ENCODE results near the gene CAD. TPM values are rescaled to one million over a fixed set of nuclear protein-coding genes. Genes with fewer than 3 reads are reported as not detected.
A peak's percentile ranks its signal among the peaks of the same experiment; 100 is the strongest.

CAD gene
- total and polyA plus RNA-seq, 10 of the 15 experiments (the other 5 are each of a cell fraction or from before 2014, with no cell fraction given): 7.6 to 119 (median 50.7) TPM

DNA sequence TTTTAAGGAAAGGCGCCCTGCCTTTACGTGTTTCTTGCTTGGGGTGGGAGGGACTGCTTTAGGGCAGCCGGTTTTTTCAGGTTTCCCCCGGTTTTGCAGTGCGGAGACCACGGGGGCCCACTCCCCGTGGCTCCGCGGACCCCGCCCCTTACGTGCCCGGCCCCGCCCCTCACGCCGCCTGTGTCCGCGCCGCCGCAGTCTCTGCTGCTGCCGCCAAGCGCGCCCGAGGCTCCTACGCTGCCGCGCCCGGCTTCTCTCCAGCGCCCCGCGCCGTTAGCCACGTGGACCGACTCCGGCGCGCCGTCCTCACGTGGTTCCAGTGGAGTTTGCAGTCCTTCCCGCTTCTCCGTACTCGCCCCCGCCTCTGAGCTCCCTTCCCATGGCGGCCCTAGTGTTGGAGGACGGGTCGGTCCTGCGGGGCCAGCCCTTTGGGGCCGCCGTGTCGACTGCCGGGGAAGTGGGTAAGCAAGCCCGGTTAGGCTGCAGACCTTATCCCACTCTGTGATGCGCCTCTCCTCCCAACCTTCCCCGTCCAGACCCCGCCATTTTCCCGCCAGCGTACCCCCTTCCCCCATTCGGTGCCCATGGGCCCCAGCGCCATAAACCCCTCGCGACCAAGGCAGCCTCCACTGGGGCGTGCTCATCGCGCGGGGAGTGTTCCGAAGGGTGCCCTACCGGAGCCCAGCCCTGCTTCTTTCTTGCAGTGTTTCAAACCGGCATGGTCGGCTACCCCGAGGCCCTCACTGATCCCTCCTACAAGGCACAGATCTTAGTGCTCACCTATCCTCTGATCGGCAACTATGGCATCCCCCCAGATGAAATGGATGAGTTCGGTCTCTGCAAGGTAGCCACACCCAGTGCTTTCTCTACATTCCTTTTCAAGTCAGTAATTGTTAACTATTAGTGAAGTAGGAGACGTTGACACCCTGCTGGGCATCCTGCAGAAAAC is at the start of gene CAD (continued):
- TF ChIP-seq, protein P1, sequence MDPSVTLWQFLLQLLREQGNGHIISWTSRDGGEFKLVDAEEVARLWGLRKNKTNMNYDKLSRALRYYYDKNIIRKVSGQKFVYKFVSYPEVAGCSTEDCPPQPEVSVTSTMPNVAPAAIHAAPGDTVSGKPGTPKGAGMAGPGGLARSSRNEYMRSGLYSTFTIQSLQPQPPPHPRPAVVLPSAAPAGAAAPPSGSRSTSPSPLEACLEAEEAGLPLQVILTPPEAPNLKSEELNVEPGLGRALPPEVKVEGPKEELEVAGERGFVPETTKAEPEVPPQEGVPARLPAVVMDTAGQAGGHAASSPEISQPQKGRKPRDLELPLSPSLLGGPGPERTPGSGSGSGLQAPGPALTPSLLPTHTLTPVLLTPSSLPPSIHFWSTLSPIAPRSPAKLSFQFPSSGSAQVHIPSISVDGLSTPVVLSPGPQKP (IDR thresholded peaks at IDR 0.05; ENCODE audit: low read depth, low read length): no peak
- peak; percentile 91 for TF ChIP-seq POLR2A (IDR thresholded peaks at IDR 0.05; ENCODE audit: low read depth, low read length)
- TF ChIP-seq NR2C2 (IDR thresholded peaks at IDR 0.05; ENCODE audit: borderline replicate concordance, control insufficient read depth, insufficient read length, low read depth): no peak
- no peak for TF ChIP-seq HDAC2 (IDR thresholded peaks at IDR 0.05)
- peak; percentile 86 for TF ChIP-seq MYC (IDR thresholded peaks at IDR 0.05; ENCODE audit: insufficient read depth, insufficient read length, insufficient replicate concordance, low read length, severe bottlenecking)
- TF ChIP-seq NR2F1 (conservative IDR thresholded peaks at IDR 0.05): 0 out of 2 replicates have a peak, but pooled peaks have one; percentile 20
- TF ChIP-seq SP1 (IDR thresholded peaks at IDR 0.05; ENCODE audit: low read depth, low read length): peak; percentile 40
- no peak for TF ChIP-seq NFXL1 (IDR thresholded peaks at IDR 0.05; ENCODE audit: borderline replicate concordance)
- 0 out of 4 replicates have a peak, but pooled peaks of 1 of the 2 experiments have one; percentile 1 for TF ChIP-seq SRF (IDR thresholded peaks at IDR 0.05; ENCODE audit: low read depth in 2 of 2, low read length in 2 of 2)
- TF ChIP-seq SIX5 (IDR thresholded peaks at IDR 0.05; ENCODE audit: low read depth, low read length, severe bottlenecking): peak; percentile 7
- TF ChIP-seq MXI1 (IDR thresholded peaks at IDR 0.05; ENCODE audit: low read depth, low read length): peak; percentile 99
- no peak; the same call in 1 of the 2 replicates for TF ChIP-seq CHD1 (IDR thresholded peaks at IDR 0.05; ENCODE audit: low read depth, low read length)
- TF ChIP-seq, protein P2, sequence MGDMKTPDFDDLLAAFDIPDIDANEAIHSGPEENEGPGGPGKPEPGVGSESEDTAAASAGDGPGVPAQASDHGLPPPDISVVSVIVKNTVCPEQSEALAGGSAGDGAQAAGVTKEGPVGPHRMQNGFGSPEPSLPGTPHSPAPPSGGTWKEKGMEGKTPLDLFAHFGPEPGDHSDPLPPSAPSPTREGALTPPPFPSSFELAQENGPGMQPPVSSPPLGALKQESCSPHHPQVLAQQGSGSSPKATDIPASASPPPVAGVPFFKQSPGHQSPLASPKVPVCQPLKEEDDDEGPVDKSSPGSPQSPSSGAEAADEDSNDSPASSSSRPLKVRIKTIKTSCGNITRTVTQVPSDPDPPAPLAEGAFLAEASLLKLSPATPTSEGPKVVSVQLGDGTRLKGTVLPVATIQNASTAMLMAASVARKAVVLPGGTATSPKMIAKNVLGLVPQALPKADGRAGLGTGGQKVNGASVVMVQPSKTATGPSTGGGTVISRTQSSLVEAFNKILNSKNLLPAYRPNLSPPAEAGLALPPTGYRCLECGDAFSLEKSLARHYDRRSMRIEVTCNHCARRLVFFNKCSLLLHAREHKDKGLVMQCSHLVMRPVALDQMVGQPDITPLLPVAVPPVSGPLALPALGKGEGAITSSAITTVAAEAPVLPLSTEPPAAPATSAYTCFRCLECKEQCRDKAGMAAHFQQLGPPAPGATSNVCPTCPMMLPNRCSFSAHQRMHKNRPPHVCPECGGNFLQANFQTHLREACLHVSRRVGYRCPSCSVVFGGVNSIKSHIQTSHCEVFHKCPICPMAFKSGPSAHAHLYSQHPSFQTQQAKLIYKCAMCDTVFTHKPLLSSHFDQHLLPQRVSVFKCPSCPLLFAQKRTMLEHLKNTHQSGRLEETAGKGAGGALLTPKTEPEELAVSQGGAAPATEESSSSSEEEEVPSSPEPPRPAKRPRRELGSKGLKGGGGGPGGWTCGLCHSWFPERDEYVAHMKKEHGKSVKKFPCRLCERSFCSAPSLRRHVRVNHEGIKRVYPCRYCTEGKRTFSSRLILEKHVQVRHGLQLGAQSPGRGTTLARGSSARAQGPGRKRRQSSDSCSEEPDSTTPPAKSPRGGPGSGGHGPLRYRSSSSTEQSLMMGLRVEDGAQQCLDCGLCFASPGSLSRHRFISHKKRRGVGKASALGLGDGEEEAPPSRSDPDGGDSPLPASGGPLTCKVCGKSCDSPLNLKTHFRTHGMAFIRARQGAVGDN (IDR thresholded peaks at IDR 0.05): peak; percentile 78
- no peak for TF ChIP-seq SMAD5 (IDR thresholded peaks at IDR 0.05; ENCODE audit: low read depth)
- TF ChIP-seq CREM (IDR thresholded peaks at IDR 0.05; ENCODE audit: low read depth): peak; percentile 42; the same call in 1 of the 2 replicates
- TF ChIP-seq, protein P3, sequence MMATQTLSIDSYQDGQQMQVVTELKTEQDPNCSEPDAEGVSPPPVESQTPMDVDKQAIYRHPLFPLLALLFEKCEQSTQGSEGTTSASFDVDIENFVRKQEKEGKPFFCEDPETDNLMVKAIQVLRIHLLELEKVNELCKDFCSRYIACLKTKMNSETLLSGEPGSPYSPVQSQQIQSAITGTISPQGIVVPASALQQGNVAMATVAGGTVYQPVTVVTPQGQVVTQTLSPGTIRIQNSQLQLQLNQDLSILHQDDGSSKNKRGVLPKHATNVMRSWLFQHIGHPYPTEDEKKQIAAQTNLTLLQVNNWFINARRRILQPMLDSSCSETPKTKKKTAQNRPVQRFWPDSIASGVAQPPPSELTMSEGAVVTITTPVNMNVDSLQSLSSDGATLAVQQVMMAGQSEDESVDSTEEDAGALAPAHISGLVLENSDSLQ (IDR thresholded peaks at IDR 0.05): no peak
- TF ChIP-seq NR2C1 (IDR thresholded peaks at IDR 0.05): no peak
- TF ChIP-seq EZH2 (IDR thresholded peaks at IDR 0.05; ENCODE audit: borderline replicate concordance, control insufficient read depth, low read depth, low read length): no peak
- peak; percentile 34; the same call in 1 of the 2 replicates for TF ChIP-seq HDGF (IDR thresholded peaks at IDR 0.05)
- TF ChIP-seq, protein P4, sequence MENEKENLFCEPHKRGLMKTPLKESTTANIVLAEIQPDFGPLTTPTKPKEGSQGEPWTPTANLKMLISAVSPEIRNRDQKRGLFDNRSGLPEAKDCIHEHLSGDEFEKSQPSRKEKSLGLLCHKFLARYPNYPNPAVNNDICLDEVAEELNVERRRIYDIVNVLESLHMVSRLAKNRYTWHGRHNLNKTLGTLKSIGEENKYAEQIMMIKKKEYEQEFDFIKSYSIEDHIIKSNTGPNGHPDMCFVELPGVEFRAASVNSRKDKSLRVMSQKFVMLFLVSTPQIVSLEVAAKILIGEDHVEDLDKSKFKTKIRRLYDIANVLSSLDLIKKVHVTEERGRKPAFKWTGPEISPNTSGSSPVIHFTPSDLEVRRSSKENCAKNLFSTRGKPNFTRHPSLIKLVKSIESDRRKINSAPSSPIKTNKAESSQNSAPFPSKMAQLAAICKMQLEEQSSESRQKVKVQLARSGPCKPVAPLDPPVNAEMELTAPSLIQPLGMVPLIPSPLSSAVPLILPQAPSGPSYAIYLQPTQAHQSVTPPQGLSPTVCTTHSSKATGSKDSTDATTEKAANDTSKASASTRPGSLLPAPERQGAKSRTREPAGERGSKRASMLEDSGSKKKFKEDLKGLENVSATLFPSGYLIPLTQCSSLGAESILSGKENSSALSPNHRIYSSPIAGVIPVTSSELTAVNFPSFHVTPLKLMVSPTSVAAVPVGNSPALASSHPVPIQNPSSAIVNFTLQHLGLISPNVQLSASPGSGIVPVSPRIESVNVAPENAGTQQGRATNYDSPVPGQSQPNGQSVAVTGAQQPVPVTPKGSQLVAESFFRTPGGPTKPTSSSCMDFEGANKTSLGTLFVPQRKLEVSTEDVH (IDR thresholded peaks at IDR 0.05; ENCODE audit: low read depth, partially characterized antibody): no peak
- peak; percentile 81 for TF ChIP-seq YY1 (IDR thresholded peaks at IDR 0.05; ENCODE audit: low read depth, low read length)

Measured in GM12878 (cell line).